Activated T-cell treated with anti-CD3 and anti-CD28 coated beads for 4 hours (primary cell): ENCODE data around the gene DCDC2.

Experiments
- DNase-seq: peaks from one replicate; pipeline ENCODE4 v3.0.0-alpha.2; 2020

DCDC2 gene

DNA sequence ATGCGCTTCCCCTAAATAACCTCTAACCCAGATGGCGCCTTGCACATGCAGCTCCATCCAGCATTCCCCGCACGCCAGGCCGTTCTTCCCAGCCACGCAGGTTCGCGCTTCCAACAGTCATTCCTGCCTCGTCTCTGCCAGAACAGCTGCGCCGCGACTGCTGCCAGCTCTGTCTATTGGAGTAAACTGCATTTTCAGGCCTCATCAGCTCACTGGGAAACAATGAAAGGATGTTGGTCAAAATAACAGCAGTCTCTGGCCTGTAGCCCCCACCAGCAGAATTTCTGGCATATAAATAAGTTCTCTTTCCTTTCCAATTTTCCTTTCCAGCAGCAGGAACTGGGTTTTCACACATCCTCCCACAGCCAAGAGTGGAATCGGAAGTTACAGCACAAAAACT lies 217.3 kb downstream of the DCDC2 start:
- no peak for DNase-seq

DNA sequence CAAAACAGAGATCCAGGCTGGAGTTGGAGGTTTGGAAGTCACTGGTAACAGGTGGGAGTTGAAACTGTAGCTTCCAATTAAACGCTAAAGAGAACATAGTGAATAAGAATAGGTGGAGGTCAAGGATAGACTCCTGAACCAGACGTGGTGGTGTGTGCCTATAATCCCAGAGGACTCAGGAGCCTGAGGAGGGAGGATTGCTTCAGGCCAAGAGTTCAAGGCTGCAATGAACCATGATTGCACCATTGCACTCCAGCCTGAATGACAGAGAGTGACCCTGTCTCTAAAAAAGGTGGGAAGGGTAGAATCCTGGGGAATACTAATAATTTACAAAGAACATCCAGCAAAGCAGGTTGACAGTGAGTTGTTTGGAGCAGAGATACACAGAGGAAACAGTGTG lies 218.2 kb downstream of the DCDC2 start:
- DNase-seq: no peak

DNA sequence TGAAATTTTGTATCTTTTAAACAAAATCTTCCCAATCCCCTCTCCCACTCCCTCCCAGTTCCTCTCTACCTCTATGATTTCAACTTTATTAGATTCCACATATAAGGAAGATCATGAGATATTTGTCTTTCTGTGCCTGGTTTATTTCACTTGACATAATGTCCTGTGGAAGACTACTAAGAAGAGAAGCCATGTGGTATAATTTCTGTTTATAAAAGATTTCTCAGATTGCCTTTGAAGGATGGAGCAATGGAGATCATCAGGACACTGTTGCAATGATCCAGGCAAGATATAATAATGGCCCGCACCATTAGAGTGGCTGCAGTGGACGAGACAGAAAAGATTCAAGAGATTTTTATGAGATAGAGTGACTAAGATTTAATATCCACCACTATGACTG lies 218.8 kb downstream of the DCDC2 start:
- no peak for DNase-seq

DNA sequence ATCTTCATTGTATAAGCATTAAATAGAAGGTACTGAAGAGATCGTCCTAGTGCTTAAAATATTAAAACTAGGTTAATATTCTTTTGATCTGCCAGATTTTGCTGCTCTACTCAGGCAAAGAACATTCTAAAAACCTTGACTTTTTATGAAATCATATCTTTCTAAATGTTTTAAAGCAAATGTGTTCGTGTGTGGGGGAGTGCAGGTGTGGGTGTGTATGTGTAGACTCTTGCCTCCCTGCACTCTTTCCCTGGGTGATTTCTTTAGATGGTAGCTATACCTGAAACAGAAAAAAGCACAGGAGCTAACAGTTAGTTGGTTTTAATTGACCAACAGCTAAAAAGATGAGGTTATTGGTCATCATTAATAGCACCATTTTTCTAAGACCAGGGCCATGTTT lies 226.1 kb downstream of the DCDC2 start:
- DNase-seq: no peak

DNA sequence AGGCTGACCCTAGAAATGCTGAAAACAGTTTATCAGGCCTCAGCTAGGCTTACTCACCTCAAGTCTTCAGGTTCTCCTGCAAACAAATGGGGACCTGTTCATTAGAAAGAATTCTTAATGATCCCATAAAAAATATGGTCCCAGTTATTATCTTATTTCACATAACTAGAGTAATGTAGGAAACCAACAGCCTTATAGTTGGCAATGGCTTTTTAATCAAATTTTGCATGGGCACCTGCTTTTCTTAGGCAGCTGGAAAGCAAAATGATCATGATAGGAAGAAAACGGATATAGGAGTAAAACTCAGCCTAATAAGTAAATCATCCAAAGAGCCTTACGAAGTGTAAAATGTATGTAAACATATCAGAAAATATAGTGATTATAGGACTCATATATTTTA lies 230.5 kb downstream of the DCDC2 start:
- DNase-seq: no peak

DNA sequence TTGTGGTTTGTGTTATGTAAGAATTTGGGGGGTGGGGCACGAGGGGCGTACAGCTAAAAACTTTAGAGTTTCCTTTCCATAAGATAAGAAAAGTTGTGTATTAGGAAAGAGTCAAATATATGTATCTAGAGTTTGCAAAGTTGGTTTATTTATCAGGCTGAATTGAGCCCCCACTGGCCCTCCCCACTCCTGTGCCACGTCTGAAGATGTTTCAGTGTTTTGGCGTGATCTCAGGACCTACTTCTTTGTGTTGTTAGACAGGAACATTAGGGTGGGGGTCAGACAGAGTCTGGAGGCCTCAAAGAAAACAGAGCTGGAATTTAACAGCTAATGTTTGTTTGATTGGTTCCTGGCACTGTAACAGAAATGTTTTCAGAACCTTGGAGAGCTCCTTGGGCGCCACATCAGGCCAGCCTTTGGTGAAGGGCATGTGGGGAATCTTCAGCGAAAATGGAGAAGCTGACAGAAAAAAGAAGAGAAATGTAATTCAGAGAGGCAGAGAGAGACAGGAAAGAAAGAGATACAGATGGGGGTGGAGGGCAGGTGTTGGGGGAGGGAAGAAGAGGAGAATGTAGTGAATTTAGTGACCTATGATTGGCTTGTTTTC lies 231.2 kb downstream of the DCDC2 start:
- no peak for DNase-seq

DNA sequence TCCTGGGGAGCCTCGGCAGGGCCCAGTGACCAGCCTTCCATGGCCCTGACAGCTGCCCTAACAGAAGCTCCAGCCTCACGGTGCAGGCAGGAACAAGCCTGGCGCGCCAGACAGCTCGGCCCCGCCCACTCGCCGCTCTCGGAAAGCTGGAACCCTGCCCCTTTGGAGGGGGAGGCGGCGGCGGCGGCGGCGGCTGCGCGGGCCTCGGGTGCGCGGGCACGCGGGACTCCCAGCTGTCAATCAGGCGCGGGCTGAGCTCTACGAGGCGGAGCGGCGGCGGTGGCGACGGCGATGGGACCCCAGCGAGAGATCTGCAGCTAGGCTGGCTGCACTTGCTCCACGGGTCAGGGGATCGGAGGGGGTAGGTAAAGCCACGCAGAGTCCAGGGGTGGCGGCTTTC lies 231.9 kb downstream of the DCDC2 start, which contains the start of gene NRSN1:
TSS of gene NRSN1 (plus strand) at position 236 of the 400 bp plus-strand sequence. CDS start 8,113 bp downstream, outside the sequence.
- DNase-seq: no peak

DNA sequence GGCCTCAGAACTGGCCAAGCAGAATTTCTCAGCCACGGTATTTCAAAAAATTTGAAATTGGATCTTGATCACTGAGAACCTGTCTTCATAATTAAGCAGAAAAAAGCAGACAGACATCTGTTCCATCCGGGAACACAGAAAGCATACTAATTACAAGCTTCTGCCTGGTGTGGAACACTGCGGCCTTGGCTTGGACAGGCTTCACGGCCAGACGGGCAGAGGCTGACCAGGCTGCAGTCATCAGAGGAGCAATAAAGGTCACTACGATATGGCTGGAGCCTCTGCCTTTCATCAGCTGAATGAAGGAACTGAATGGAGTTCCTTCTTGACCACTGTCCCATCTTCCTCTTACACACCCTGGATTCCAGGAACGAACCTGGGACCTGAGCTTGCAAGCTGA lies 235.7 kb downstream of the DCDC2 start:
- no peak for DNase-seq
